Measurements from ENCODE around the gene DIAPH3. TPM values are rescaled to one million over a fixed set of nuclear protein-coding genes. Genes with fewer than 3 reads are reported as not detected.
A peak's percentile ranks its signal among the peaks of the same experiment; 100 is the strongest.

DIAPH3 gene
- total RNA-seq, 1 experiment from 2014 or later = 27.6 TPM

DNA sequence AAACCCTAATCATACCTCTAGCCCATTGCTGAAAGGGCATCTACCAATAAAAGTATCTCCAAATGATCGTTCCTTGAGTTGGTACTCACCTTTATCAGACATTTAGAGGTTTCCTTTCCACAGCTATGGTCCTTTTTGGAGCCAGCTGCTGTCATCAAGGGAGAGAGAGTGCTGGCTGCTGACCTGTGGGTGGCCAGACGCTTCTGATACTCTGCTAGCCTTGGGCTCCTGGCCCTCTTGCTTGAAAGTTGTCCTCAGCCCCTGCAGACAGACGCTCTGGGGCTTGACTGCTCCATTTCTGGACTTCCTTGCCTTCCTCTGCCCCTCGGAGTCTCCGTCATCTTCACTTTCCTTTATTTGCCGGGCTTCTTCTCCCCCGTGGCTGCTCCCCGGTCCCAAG, 499.1 kb downstream of the DIAPH3 start:
- Mint-ChIP-seq H3K36me3 (peaks cover 12% of the 10 kb centered on the region), H3K4me3 (peak overlapping the region; percentile 21; the same call in 1 of the 2 replicates), H3K4me1 (peaks cover 21% of the 10 kb centered on the region), H3K27me3 (ENCODE audit: low read depth) (no peaks in the 10 kb centered on the region), H3K27ac (peak overlapping the region; percentile 94), H3K9me3 (peaks cover 4% of the 10 kb centered on the region; the same call in 1 of the 2 replicates)
- DNase-seq (ENCODE audit: low spot score) = no peak
- CTCF ChIA-PET = no interaction called here
- no peak for TF ChIP-seq GABPB1 (CRISPR knock-in tag; IDR thresholded peaks at IDR 0.05)
- TF ChIP-seq TEAD4 (CRISPR knock-in tag; IDR thresholded peaks at IDR 0.05) = no peak
- POLR2A ChIA-PET = no interaction called here
- peak; percentile 51 for ATAC-seq

DNA sequence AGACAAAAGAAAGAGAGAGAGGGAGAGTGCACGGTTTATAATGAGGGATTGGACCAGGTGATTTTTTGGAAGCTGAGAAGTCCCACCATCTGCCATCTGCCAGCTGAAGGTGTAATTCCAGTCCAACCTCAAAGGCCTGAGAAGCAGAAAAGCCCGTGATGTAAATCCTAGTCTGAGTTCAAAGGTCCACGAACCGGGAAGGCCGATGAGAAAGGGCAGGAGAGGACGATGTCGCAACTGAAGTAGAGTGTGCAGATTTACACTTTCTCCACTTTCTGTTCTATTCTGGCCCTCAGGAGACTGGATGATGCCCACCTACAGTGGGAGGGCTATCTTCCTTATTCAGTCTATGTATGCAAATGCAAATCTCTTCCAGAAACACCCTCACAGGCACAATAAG, 500.0 kb downstream of the DIAPH3 start:
- H3K36me3 Mint-ChIP-seq = peaks cover 12% of the 10 kb centered on the region
- ATAC-seq (no peak), DNase-seq (ENCODE audit: low spot score) (no peak)
- peaks cover 21% of the 10 kb centered on the region for H3K4me1 Mint-ChIP-seq
- ChIA-PET POLR2A (no interaction called here), CTCF (interaction anchor here (0.7 kb wide), 1 partner anchor 188 kb away, joined by 3 read pairs; no protein-coding TSS in a partner anchor)
- no peak for TF ChIP-seq PRDM15 (CRISPR knock-in tag; IDR thresholded peaks at IDR 0.05)
- TF ChIP-seq MXD4 (CRISPR knock-in tag; IDR thresholded peaks at IDR 0.05; ENCODE audit: borderline replicate concordance) = no peak
- TF ChIP-seq ZNF121 (CRISPR knock-in tag; IDR thresholded peaks at IDR 0.05) = no peak
- no peak for TF ChIP-seq OVOL2 (CRISPR knock-in tag; IDR thresholded peaks at IDR 0.05; ENCODE audit: borderline replicate concordance)
- TF ChIP-seq ETV6 (CRISPR knock-in tag; IDR thresholded peaks at IDR 0.05) = no peak
- TF ChIP-seq CBFB (CRISPR knock-in tag; IDR thresholded peaks at IDR 0.05; ENCODE audit: low read depth) = no peak
- H3K9me3 Mint-ChIP-seq = peaks cover 4% of the 10 kb centered on the region; the same call in 1 of the 2 replicates
- no peak overlapping the region for H3K4me3 Mint-ChIP-seq
- H3K27ac Mint-ChIP-seq = no peak overlapping the region
- H3K27me3 Mint-ChIP-seq (ENCODE audit: low read depth) = no peaks in the 10 kb centered on the region

DNA sequence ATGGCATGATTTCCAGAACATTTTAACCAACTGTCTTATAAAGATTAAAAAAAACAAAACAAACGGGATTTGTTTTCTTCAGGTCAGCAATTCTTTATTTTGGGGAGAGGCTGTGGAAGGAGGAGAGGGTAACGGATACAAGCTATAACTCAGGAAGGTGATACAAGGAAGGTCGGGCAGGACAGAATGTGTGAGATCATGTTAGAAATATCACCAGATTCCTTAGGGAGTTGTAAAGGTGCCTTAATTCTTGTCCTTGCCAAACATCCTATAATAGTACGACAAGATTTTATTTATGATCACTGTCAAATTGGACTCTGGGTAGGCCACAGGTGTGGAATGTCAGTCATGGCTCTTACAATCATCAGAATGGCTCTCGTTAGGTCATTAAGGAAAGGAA, 503.1 kb downstream of the DIAPH3 start:
- CTCF ChIA-PET = no interaction called here

DNA sequence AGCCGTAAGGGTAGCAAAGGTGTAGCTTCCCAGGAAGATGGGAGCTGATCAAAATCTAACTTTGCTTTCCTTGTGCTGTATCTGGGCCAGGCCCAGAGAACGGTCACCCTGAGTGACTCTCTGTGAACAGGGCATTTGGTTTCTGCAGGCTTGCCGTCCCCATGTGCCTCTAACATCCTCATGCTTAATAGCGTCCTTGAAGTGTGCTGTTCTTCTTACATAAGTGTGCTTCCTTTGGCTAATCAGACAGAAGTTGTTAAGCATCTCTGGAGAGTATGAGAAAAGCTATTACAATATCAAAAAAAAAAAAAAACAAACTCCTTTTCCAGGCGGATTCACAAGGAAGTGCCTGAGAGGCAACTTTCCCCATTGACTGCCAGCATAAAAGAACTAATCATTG, 503.7 kb downstream of the DIAPH3 start:
- CTCF ChIA-PET = interaction anchor here (1.2 kb wide), 1 partner anchor 177 kb away, joined by 3 read pairs; no protein-coding TSS in a partner anchor
- POLR2A ChIA-PET = no interaction called here
- no peaks in the 10 kb centered on the region for H3K27me3 Mint-ChIP-seq (ENCODE audit: low read depth)

More for the DNA sequence above, 503.1 kb downstream of the DIAPH3 start:
- peaks cover 4% of the 10 kb centered on the region; the same call in 1 of the 2 replicates for H3K9me3 Mint-ChIP-seq
- DNase-seq (ENCODE audit: low spot score) (no peak), ATAC-seq (no peak)
- H3K36me3 Mint-ChIP-seq = peaks cover 12% of the 10 kb centered on the region
- no peak overlapping the region for H3K27ac Mint-ChIP-seq
- H3K4me3 Mint-ChIP-seq = no peak overlapping the region
- POLR2A ChIA-PET = no interaction called here
- peaks cover 17% of the 10 kb centered on the region for H3K4me1 Mint-ChIP-seq
- H3K27me3 Mint-ChIP-seq (ENCODE audit: low read depth) = no peaks in the 10 kb centered on the region
- TF ChIP-seq SOX15 (CRISPR knock-in tag; IDR thresholded peaks at IDR 0.05) = no peak
- TF ChIP-seq, protein P1, sequence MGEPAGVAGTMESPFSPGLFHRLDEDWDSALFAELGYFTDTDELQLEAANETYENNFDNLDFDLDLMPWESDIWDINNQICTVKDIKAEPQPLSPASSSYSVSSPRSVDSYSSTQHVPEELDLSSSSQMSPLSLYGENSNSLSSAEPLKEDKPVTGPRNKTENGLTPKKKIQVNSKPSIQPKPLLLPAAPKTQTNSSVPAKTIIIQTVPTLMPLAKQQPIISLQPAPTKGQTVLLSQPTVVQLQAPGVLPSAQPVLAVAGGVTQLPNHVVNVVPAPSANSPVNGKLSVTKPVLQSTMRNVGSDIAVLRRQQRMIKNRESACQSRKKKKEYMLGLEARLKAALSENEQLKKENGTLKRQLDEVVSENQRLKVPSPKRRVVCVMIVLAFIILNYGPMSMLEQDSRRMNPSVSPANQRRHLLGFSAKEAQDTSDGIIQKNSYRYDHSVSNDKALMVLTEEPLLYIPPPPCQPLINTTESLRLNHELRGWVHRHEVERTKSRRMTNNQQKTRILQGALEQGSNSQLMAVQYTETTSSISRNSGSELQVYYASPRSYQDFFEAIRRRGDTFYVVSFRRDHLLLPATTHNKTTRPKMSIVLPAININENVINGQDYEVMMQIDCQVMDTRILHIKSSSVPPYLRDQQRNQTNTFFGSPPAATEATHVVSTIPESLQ (CRISPR knock-in tag; IDR thresholded peaks at IDR 0.05) = no peak
- TF ChIP-seq, protein P2, sequence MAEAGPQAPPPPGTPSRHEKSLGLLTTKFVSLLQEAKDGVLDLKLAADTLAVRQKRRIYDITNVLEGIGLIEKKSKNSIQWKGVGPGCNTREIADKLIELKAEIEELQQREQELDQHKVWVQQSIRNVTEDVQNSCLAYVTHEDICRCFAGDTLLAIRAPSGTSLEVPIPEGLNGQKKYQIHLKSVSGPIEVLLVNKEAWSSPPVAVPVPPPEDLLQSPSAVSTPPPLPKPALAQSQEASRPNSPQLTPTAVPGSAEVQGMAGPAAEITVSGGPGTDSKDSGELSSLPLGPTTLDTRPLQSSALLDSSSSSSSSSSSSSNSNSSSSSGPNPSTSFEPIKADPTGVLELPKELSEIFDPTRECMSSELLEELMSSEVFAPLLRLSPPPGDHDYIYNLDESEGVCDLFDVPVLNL (CRISPR knock-in tag; IDR thresholded peaks at IDR 0.05; ENCODE audit: borderline replicate concordance, low read depth) = no peak

More for the DNA sequence above, 503.7 kb downstream of the DIAPH3 start:
- peaks cover 11% of the 10 kb centered on the region for H3K4me1 Mint-ChIP-seq
- peaks cover 4% of the 10 kb centered on the region; the same call in 1 of the 2 replicates for H3K9me3 Mint-ChIP-seq
- TF ChIP-seq GABPB1 (CRISPR knock-in tag; IDR thresholded peaks at IDR 0.05) (no peak), JAZF1 (CRISPR knock-in tag; IDR thresholded peaks at IDR 0.05) (no peak), TP53 (CRISPR knock-in tag; IDR thresholded peaks at IDR 0.05) (no peak), NFATC4 (CRISPR knock-in tag; IDR thresholded peaks at IDR 0.05) (no peak), CBFB (CRISPR knock-in tag; IDR thresholded peaks at IDR 0.05; ENCODE audit: low read depth) (no peak), ZNF263 (CRISPR knock-in tag; IDR thresholded peaks at IDR 0.05; ENCODE audit: low read depth) (no peak), ZNF138 (CRISPR knock-in tag; conservative IDR thresholded peaks at IDR 0.05) (no peak), KAT7 (CRISPR knock-in tag; IDR thresholded peaks at IDR 0.05; ENCODE audit: borderline replicate concordance) (no peak), HMGA2 (CRISPR knock-in tag; IDR thresholded peaks at IDR 0.05) (no peak), ESRRA (CRISPR knock-in tag; IDR thresholded peaks at IDR 0.05; ENCODE audit: borderline replicate concordance) (no peak), ZNF121 (CRISPR knock-in tag; IDR thresholded peaks at IDR 0.05) (no peak)
- peaks cover 12% of the 10 kb centered on the region for H3K36me3 Mint-ChIP-seq
- DNase-seq (ENCODE audit: low spot score) = no peak
- no peak for ATAC-seq
- H3K27ac Mint-ChIP-seq = no peak overlapping the region
- H3K4me3 Mint-ChIP-seq = no peak overlapping the region

All from WTC11 (cell line).